AG09319 (cell line): ENCODE measurements around the gene KRT12.
A peak's percentile ranks its signal among the peaks of the same experiment; 100 is the strongest.

ENCODE experiments used
- DNase-seq: peaks from one replicate; pipeline ENCODE4 v3.0.0-alpha.2; 2010; ENCODE audit warnings: low read depth; ENCODE audit errors: extremely low read depth
- TF ChIP-seq, protein P1 (sequence below): IDR thresholded peaks from 2 replicates; pipeline ENCODE4 v1.5.1; 2011; ENCODE audit warnings: low read depth, mild to moderate bottlenecking, inconsistent platforms, low read length, moderate library complexity

KRT12 gene

DNA sequence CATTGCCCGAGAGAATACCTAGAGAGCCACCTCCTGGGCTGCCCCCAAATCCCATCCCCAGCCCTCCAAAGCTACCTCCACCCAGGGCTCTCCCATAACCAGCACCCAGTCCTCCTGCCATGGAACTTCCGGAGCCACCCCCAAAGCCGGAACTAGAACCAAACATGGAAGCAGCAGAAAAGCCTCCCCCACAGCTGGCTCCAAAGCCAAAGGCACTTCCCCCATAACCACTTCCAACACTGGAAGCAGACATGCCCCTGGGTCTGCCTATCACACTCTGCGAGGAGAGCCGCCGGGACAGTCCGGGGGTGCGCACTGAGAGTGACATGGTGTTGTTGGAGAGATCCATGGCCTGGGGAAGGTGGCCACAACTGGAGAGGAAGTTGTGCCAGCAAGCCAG, at the start of gene KRT12:
Gene KRT12 (minus strand): TSS at position 386 of the 400 bp plus-strand sequence. CDS start 37 bp downstream, at position 349.
- DNase-seq = no peak
- TF ChIP-seq, protein P1, sequence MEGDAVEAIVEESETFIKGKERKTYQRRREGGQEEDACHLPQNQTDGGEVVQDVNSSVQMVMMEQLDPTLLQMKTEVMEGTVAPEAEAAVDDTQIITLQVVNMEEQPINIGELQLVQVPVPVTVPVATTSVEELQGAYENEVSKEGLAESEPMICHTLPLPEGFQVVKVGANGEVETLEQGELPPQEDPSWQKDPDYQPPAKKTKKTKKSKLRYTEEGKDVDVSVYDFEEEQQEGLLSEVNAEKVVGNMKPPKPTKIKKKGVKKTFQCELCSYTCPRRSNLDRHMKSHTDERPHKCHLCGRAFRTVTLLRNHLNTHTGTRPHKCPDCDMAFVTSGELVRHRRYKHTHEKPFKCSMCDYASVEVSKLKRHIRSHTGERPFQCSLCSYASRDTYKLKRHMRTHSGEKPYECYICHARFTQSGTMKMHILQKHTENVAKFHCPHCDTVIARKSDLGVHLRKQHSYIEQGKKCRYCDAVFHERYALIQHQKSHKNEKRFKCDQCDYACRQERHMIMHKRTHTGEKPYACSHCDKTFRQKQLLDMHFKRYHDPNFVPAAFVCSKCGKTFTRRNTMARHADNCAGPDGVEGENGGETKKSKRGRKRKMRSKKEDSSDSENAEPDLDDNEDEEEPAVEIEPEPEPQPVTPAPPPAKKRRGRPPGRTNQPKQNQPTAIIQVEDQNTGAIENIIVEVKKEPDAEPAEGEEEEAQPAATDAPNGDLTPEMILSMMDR = no peak

DNA sequence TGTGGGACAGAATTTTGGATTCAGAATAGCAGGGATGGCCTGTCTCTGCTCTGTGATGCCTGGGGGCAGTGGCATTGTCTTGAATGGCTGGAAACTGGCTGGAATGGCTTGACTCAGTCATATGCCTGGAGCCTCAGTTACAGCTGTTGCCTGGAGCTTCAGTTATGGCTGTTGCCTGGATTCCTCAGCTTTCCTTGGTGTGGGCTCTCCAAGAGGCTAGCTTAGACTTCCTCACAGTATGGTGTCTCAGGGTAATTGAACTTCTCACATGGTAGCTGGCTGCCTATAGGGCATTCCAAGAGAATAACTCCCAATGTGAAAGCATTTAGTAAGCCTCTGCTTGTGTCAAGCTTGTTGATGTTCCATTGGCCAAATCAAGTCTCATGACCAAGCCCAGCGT, 49.3 kb upstream of the KRT12 start:
- TF ChIP-seq, protein P1 = no peak
- no peak for DNase-seq

DNA sequence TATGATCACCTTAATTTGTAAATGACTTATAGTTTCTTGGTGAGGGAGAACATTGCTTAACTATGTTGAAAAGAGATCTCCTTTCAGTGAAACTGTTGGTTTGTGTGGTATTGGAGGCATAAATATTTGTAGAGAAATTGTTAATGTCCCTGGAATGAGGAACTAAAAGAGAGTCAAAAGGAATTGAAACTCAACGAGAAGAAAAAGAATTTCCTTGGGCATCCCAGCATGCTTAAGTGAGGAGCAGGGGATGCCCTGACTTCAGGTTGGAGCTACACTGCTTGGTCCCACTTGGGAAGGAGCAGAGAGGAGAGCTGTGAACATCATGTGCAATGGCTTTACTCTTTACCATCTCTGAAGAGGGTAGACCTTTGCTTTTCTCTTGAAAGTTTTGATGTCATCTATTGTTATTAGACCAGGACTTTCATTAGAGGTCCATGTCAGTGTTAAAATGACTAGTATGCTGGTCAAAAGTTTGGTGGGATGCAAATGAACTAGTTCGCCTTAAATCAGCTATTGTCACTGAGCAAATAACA, 48.8 kb upstream of the KRT12 start:
- TF ChIP-seq, protein P1 = no peak
- DNase-seq = no peak

DNA sequence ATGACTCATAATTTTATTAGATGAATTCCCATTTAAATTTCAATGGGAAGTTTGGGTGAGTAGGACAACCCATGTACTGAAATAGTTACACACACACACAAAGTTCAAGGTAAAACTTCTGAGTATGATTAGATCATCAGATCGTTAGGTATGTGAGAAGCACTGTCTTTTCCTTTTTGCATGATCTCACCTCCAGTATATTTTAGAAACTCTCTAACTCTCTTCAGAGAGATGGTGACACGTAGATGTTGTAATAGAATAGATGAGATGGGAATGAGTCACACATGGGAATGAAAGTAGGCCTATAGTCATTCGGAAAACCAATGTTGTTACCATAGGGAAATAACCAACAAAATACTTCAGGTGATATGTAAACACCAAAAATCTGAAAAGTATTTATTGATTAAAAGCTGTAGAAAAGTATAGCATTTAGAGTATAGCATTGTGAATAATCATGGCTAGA, 48.2 kb upstream of the KRT12 start:
- DNase-seq = peak; percentile 57
- TF ChIP-seq, protein P1 = no peak

DNA sequence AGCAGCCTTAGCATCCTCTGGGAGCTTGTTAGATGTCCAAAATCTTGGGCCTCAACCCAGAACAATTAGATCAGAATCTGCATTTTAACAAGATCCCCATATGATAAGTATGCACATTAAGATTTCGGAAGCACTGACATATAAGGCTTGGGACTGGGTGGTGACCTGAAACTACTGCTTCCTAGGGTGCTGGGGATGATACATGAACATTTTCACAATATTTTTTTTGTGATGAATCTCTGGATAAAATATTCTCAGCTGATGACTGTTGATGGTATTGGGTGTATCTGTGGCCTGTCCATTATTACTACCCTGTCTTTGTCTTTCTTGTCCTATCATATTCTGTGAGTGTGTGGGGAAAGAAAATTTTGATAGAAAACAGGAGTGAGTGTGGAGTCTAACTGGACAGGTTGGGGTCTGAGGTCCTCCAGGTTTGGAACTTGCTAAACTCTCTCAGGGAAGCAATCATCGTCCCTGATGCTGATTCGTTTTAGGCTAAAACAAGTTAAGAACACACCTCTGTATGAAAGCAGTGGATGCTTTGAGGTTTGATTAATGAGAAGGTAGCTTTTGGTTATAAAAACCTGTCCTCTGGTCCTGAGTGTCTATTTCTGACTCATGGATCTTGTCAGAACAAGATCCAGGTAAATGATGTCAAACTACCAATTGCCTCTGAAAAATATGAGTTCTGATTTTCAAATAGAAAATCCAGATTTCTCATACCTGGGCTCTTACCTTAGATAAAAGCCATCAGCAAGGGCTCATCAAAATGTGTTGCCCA, 47.2 kb upstream of the KRT12 start:
- DNase-seq = no peak
- TF ChIP-seq, protein P1 = no peak

DNA sequence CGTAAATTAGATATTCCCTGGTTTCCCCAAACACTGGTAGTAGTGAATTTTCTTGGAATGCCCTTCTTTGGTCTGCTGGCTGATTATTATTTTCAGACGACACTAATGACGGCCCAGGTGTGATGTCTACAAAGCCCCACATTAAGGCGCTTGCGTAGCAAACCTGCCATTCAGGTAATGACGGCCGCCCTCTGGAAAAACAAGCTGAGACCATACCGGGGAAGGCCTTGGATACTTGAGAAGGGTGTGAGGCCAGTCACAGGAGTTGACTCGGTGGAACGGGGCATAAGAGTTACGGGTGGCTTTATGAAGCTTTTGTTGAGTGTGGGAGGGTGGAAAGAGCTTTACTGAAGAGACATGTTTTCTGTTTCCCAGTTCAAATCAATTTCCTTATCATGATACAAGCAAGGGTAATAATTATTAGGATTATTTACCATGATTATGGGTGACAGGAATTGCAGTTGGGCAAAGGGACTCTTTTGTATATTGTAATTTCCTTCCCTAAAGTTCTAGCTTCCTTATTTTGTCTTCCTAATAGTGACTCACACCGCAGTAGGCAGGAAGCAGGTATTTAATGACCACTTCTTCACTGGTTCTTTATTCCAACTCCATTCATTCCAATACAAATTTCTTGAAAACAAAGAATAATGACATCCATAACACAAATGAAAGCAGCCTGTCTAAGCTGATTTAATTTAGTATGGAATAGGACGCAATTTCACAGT, 45.6 kb upstream of the KRT12 start:
- TF ChIP-seq, protein P1 = no peak
- DNase-seq = no peak

DNA sequence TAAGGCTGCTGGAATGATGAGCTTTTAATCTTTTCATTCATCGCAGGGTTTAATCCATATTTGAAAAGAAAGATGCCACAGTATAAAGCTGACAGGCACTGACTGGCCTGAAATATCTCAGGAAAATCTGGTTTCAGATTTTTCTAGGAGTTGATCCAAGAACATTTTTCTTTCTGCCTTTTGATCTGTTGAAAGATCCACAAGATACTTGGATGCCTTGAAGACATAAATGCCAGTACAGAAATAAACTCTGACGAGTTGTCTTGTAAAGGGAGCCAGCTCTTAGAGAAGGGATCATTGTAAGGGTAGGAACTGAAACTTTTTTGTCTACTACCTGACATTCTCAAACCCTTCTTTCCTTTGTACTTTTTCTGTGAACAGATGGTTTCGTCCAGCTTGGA, 43.4 kb upstream of the KRT12 start:
- peak; percentile 28 for DNase-seq
- TF ChIP-seq, protein P1 = no peak
